ENCODE data around the gene VOPP1.

- no peak for TF ChIP-seq CTCF (IDR thresholded peaks at IDR 0.05)
- TF ChIP-seq POLR2A (IDR thresholded peaks at IDR 0.05): no peak
These were observed 82.8 kb downstream of the VOPP1 start for GRCh38 chr7:55489552-55489951.
